Endothelial cell of umbilical vein (primary cell): ENCODE results near the gene ABLIM2. TPM values are rescaled to one million over a fixed set of nuclear protein-coding genes. Genes with fewer than 3 reads are reported as not detected.

Experiments
- BruUV-seq: library from RNA; stranded (reverse); fragments of 400-500 nt; replicated peaks from 2 replicates; lab custom pipeline; 2021; lab: Mats Ljungman, UMichigan
- CTCF ChIA-PET: fragments of 300-600, 350-600 bp; sonication (Branson Sonifier 250); formaldehyde crosslinking; loops from one replicate; lab custom pipeline; 2021; ENCODE audit warnings: antibody characterized with exemption, inconsistent platforms; lab: Charles Lee
- POLR2A ChIA-PET: fragments of 300-600, 350-600 bp; sonication (Branson Sonifier 250); formaldehyde crosslinking; loops from one replicate; lab custom pipeline; 2021; ENCODE audit warnings: antibody characterized with exemption, inconsistent platforms; lab: Charles Lee
- DNase-seq: peaks from one replicate; pipeline ENCODE4 v3.0.0-alpha.2; 2011; ENCODE audit warnings: low read depth, low spot score
- FAIRE-seq: peaks from 2 replicates; lab custom pipeline; 2011; peaks lifted over from hg19 to GRCh38; lab: Jason Lieb, UNC
- H2AFZ ChIP-seq: 2 replicates; pipeline ENCODE4 v1.6.0; 2012; ENCODE audit warnings: low read depth, low read length, control low read depth, inconsistent platforms
- H3K27ac ChIP-seq: 2 replicates; pipeline ENCODE4 v1.5.1; 2011; ENCODE audit warnings: low read depth, mild to moderate bottlenecking, control low read depth, low read length, moderate library complexity; ENCODE audit not compliant: insufficient read depth
- H3K27me3 ChIP-seq, 2 experiments: 2 replicates each; pipeline versions ENCODE4 v1.6.0 to v1.6.1; 2011; ENCODE audit warnings: low read length in 2 of 2, mixed read lengths in 1 of 2; ENCODE audit not compliant: control insufficient read depth in 2 of 2, insufficient read depth in 2 of 2
- H3K36me3 ChIP-seq, 2 experiments: 2 replicates in 1 of 2; 3 replicates in 1 of 2; pipeline ENCODE4 v1.5.1; 2011; ENCODE audit warnings: low read length in 2 of 2, mild to moderate bottlenecking in 1 of 2, moderate library complexity in 1 of 2; ENCODE audit not compliant: control insufficient read depth in 2 of 2, insufficient read depth in 2 of 2; ENCODE audit errors: extremely low read depth in 1 of 2
- H3K4me1 ChIP-seq: 3 replicates; pipeline ENCODE4 v1.5.1; 2011; ENCODE audit warnings: mild to moderate bottlenecking, low read length; ENCODE audit not compliant: control insufficient read depth, insufficient read depth; ENCODE audit errors: extremely low read depth
- H3K4me2 ChIP-seq: 2 replicates; pipeline ENCODE4 v1.6.1; 2011; ENCODE audit warnings: low read length, control low read depth, mixed read lengths; ENCODE audit not compliant: insufficient read depth
- H3K4me3 ChIP-seq, 3 experiments: fragments of 200-600 bp in 1 of 3; sonication (generic), shearing (Covaris generic) in 1 of 3; replicated peaks in 1 of 3; 2 replicates each; pipeline ENCODE4 v1.5.1; 2011 to 2016; ENCODE audit warnings: control low read depth in 3 of 3, low read length in 3 of 3, mild to moderate bottlenecking in 2 of 3, inconsistent platforms in 1 of 3, low read depth in 1 of 3, moderate library complexity in 1 of 3; ENCODE audit not compliant: insufficient read depth in 1 of 3
- H3K79me2 ChIP-seq: 2 replicates; pipeline ENCODE4 v1.6.0; 2012; ENCODE audit warnings: low read length, inconsistent platforms; ENCODE audit not compliant: control insufficient read depth, insufficient read depth
- H3K9ac ChIP-seq: replicated peaks from 2 replicates; pipeline ENCODE3; 2011; ENCODE audit warnings: low read length, control low read depth; ENCODE audit not compliant: insufficient read depth; ENCODE audit errors: extremely low read depth
- H3K9me1 ChIP-seq: replicated peaks from 3 replicates; pipeline ENCODE4 v1.6.0; 2011; ENCODE audit warnings: mild to moderate bottlenecking, low read length; ENCODE audit not compliant: control insufficient read depth, insufficient read depth; ENCODE audit errors: extremely low read depth
- H3K9me3 ChIP-seq: replicated peaks from 2 replicates; pipeline ENCODE4 v1.5.1; 2012; ENCODE audit warnings: low read length, inconsistent platforms; ENCODE audit not compliant: control insufficient read depth, insufficient read depth
- H4K20me1 ChIP-seq: replicated peaks from 2 replicates; pipeline ENCODE3; 2011; ENCODE audit warnings: mild to moderate bottlenecking, low read length; ENCODE audit not compliant: control insufficient read depth, insufficient read depth; ENCODE audit errors: extremely low read depth
- EZH2 ChIP-seq: IDR thresholded peaks from 2 replicates; pipeline ENCODE4 v1.6.1; 2012; ENCODE audit warnings: borderline replicate concordance, low read depth, mild to moderate bottlenecking, moderate library complexity, low read length, inconsistent platforms; ENCODE audit not compliant: severe bottlenecking
- FOS ChIP-seq: IDR thresholded peaks from 2 replicates; pipeline ENCODE4 v1.6.1; 2011; ENCODE audit warnings: mild to moderate bottlenecking, low read length, moderate library complexity, borderline replicate concordance; ENCODE audit not compliant: insufficient read depth
- GATA2 ChIP-seq: IDR thresholded peaks from 2 replicates; pipeline ENCODE4 v1.7.0; 2011; ENCODE audit warnings: low read depth, mild to moderate bottlenecking, moderate library complexity, mixed read lengths, low read length; ENCODE audit not compliant: insufficient read length, insufficient read depth
- JUN ChIP-seq: IDR thresholded peaks from 2 replicates; pipeline ENCODE4 v1.6.1; 2011; ENCODE audit warnings: borderline replicate concordance, low read depth; ENCODE audit not compliant: insufficient read length, insufficient read depth
- MYC ChIP-seq: IDR thresholded peaks from one replicate; pipeline ENCODE4 v1.6.1; 2011; ENCODE audit warnings: mild to moderate bottlenecking, low read depth, low read length
- POLR2A ChIP-seq: IDR thresholded peaks from 2 replicates; pipeline ENCODE4 v1.6.1; 2012; ENCODE audit warnings: low read depth, mild to moderate bottlenecking, control low read depth, low read length
- POLR2AphosphoS5 ChIP-seq: IDR thresholded peaks from 2 replicates; pipeline ENCODE4 v1.6.1; 2012; ENCODE audit warnings: low read depth, mild to moderate bottlenecking, control low read depth, low read length, moderate library complexity; ENCODE audit not compliant: insufficient read depth
- dilution Hi-C: fragments of 300-500 bp; cut with MboI; formaldehyde crosslinking; loops from one replicate; pipeline ENCODE4 v1.15.0; 2019; ENCODE audit warnings: low sequenced_read_pairs; ENCODE audit not compliant: extremely low pct_ligation_motif_present
- intact Hi-C: fragments of 100-400 bp; cut with micrococcal nuclease; formaldehyde crosslinking; loops from one replicate; pipeline ENCODE4 v1.10.0; 2022
- polyA plus RNA-seq, 4 experiments: library from polyadenylated mRNA; depleted of rRNA in 3 of 4; stranded (reverse) in 3 of 4; unstranded in 1 of 4; fragments of >200 nt; gene quantifications; 2 replicates each; pipeline versions ENCODE4 v1.2.1 to v1.2.3, GENCODE V29; 2011 to 2012; ENCODE audit warnings: missing spikeins in 1 of 4
- total RNA-seq: library from RNA; stranded (reverse); gene quantifications from 2 replicates; pipeline ENCODE4 v1.2.3, GENCODE V29; 2021
- TF ChIP-seq, protein P1 (sequence below), 2 donors: IDR thresholded peaks; 1 replicate in 1 of 2; 2 replicates in 1 of 2; pipeline ENCODE4 v1.5.1; 2011; ENCODE audit warnings: low read length in 2 of 2, mild to moderate bottlenecking in 2 of 2, moderate library complexity in 2 of 2, control low read depth in 1 of 2, inconsistent platforms in 1 of 2, low read depth in 1 of 2; ENCODE audit not compliant: insufficient read depth in 1 of 2; ENCODE audit errors: extremely low read depth in 1 of 2
- TF ChIP-seq, protein P2 (sequence below): IDR thresholded peaks from 2 replicates; pipeline ENCODE4 v1.6.1; 2011; ENCODE audit not compliant: insufficient read depth, insufficient read length

The ABLIM2 gene
- total and polyA plus RNA-seq, 2 donors (not counting 3 experiments of a cell fraction or from before 2014, with no cell fraction given): 0.28 to 0.66 TPM

DNA sequence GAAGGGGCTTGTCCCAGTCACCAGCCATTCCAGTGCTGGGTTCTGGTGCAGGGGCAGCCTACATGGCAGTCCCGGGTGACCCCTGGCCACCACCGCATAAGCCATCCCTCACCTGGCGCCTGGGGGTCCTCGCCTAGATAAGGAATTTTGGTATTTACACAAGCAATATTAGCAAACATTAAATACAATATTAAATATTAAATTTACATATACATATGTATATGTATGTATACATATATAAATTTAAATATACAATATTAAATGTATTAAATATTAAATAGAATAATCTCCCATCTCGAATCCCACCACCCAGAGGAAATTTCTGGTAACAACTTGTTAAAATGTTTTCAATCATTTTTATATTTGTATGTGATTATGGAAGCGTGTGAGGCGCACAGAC lies 114.4 kb downstream of the ABLIM2 start:
- Histone ChIP-seq H3K4me2 (no peak overlapping the region), H3K79me2 (no peaks in the 10 kb centered on the region), H3K36me3 (no peaks in the 10 kb centered on the region), H3K27me3 (peaks cover 0 to 3% of the 10 kb centered on the region in 2 experiments), H3K27ac (no peak overlapping the region), H3K9me1 (no peaks in the 10 kb centered on the region), H3K9ac (no peak overlapping the region), H3K4me1 (no peaks in the 10 kb centered on the region), H3K4me3 (no peak overlapping the region), H3K9me3 (no peaks in the 10 kb centered on the region), H2AFZ (no peak overlapping the region), H4K20me1 (no peaks in the 10 kb centered on the region)
- intact Hi-C loops: no loop called here
- FAIRE-seq: no peak
- no peak for DNase-seq
- TF ChIP-seq FOS (no peak), POLR2AphosphoS5 (no peak), GATA2 (no peak), MYC (no peak), EZH2 (no peak), JUN (no peak), POLR2A (no peak)
- TF ChIP-seq, protein P1, sequence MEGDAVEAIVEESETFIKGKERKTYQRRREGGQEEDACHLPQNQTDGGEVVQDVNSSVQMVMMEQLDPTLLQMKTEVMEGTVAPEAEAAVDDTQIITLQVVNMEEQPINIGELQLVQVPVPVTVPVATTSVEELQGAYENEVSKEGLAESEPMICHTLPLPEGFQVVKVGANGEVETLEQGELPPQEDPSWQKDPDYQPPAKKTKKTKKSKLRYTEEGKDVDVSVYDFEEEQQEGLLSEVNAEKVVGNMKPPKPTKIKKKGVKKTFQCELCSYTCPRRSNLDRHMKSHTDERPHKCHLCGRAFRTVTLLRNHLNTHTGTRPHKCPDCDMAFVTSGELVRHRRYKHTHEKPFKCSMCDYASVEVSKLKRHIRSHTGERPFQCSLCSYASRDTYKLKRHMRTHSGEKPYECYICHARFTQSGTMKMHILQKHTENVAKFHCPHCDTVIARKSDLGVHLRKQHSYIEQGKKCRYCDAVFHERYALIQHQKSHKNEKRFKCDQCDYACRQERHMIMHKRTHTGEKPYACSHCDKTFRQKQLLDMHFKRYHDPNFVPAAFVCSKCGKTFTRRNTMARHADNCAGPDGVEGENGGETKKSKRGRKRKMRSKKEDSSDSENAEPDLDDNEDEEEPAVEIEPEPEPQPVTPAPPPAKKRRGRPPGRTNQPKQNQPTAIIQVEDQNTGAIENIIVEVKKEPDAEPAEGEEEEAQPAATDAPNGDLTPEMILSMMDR (IDR thresholded peaks at IDR 0.05; ENCODE audit: extremely low read depth in 1 of 2, insufficient read depth in 1 of 2, low read depth in 1 of 2, low read length in 2 of 2): no peak
- TF ChIP-seq, protein P2, sequence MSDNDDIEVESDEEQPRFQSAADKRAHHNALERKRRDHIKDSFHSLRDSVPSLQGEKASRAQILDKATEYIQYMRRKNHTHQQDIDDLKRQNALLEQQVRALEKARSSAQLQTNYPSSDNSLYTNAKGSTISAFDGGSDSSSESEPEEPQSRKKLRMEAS: no peak
- ChIA-PET CTCF (no interaction called here), POLR2A (no interaction called here)
- no TSS peak for BruUV-seq
- dilution Hi-C loops: no loop called here
